NCI-H146 treated with DMSO at 0.1 percent for 48 hours (cell line): Measurements from ENCODE around the gene GPR18.
A peak's percentile ranks its signal among the peaks of the same experiment; 100 is the strongest.
"Not testable (repeated sequence)": the region's sequence is repeated elsewhere in the genome, so short reads cannot be mapped to it uniquely, and the experiment has no call there.

Experiments
- DNase-seq: peaks from one replicate; lab custom pipeline; 2025; ENCODE audit not compliant: unreplicated experiment; lab: John Stamatoyannopoulos, UW

Gene GPR18

GRCh38 chr13:99268822-99269221 is 10.6 kb upstream of the GPR18 start:
- no peak for DNase-seq

GRCh38 chr13:99267927-99268326 is 9.7 kb upstream of the GPR18 start:
- DNase-seq, result no peak

- DNase-seq, result no peak
Measured at GRCh38 chr13:99266827-99267226, 8.6 kb upstream of the GPR18 start.

GRCh38 chr13:99265821-99266426 is 7.7 kb upstream of the GPR18 start:
- peak; percentile 43 for DNase-seq

GRCh38 chr13:99265162-99265800 is 7.1 kb upstream of the GPR18 start:
- DNase-seq, result no peak

GRCh38 chr13:99264051-99264450 is 5.9 kb upstream of the GPR18 start:
- DNase-seq, result no peak

GRCh38 chr13:99263126-99263785 is 5.1 kb upstream of the GPR18 start:
- DNase-seq, result no peak

GRCh38 chr13:99261059-99261458 is 2.9 kb upstream of the GPR18 start:
- no peak for DNase-seq

GRCh38 chr13:99260216-99260615 is 2.0 kb upstream of the GPR18 start:
- DNase-seq, result no peak

GRCh38 chr13:99258946-99259345 is 767 bp upstream of the GPR18 start:
- DNase-seq, result no peak

- no peak for DNase-seq
Measured at GRCh38 chr13:99257291-99257690, 888 bp downstream of the GPR18 start.

GRCh38 chr13:99256709-99257108 is 1.5 kb downstream of the GPR18 start:
- no peak for DNase-seq

GRCh38 chr13:99256283-99256682 is 1.9 kb downstream of the GPR18 start:
- no peak for DNase-seq

GRCh38 chr13:99255271-99255670 is 2.9 kb downstream of the GPR18 start:
- no peak for DNase-seq

GRCh38 chr13:99254830-99255229 is 3.3 kb downstream of the GPR18 start:
- DNase-seq, result no peak

GRCh38 chr13:99251921-99252320 is 6.3 kb downstream of the GPR18 start:
- no peak for DNase-seq

GRCh38 chr13:99250982-99251825 is 7.0 kb downstream of the GPR18 start:
- no peak for DNase-seq

GRCh38 chr13:99249606-99250005 is 8.6 kb downstream of the GPR18 start:
- DNase-seq, result not testable (repeated sequence)

- DNase-seq, result not testable (repeated sequence)
Measured at GRCh38 chr13:99249178-99249577, 9.0 kb downstream of the GPR18 start.

GRCh38 chr13:99246100-99246499 is 12.1 kb downstream of the GPR18 start:
- no peak for DNase-seq

GRCh38 chr13:99237981-99238662 is 20.1 kb downstream of the GPR18 start:
- DNase-seq, result no peak
